ENCODE results near the gene ALPL. TPM values are rescaled to one million over a fixed set of nuclear protein-coding genes. Genes with fewer than 3 reads are reported as not detected.
A peak's percentile ranks its signal among the peaks of the same experiment; 100 is the strongest.

ALPL gene
- total and polyA plus RNA-seq, 12 donors, result 21.9 to 752 (median 70.6) TPM

DNA sequence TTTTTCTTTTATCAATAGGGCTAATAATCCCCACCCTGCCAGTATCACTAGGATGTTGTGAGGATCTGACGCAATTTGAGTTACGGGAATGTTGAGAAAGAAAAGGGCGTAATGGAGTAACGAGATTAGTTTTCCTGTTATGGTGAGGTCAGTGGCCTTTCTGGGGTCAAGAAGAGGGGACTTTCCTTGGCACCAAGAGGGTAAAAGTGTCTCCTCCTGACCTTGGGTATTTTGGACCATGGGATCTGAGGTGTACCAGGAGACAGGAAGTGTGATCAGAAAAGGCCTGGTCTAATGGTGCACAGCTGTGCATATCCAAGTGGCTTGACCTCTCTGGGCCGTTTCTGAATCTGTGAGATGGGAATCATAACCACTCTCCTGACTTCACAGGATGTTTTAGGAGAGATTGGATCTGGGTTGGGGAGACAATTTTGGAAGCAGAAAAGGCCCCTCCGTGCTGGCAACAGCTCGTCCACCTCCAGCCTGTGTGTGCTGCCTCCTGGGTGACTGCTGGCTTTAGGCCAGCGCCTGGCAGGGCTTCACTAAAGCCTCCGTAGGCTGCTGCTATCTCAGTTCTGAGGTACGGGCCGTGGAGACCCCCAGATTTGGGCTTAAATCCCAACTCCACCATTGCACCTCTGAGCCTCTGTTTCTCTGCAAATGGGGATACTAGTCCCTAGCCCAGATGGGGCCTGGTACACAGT, 37.1 kb downstream of the ALPL start:
- WGBS, 4 donors, result 47 to 53% (median 51%) methylated on average over 8 to 11 of the region's 11 CpGs
- Histone ChIP-seq H3K4me1 (replicated peaks in 1 of 2) (peaks cover 0 to 47% of the 10 kb centered on the region in 2 donors), H3K36me3 (replicated peaks in 1 of 2) (no peaks in the 10 kb centered on the region), H3K27me3 (no peaks in the 10 kb centered on the region), H3K4me3 (no peak overlapping the region), H3K9me3 (replicated peaks in 1 of 3) (no peaks in the 10 kb centered on the region), H3K27ac (peak overlapping the region in 3 of 5 donors; percentile 40 to 88 (median 79))
- intact Hi-C loops (cut with DNase I), result no loop called here
- no peak for TF ChIP-seq POLR2A (IDR thresholded peaks at IDR 0.05)
- TF ChIP-seq, protein P1, sequence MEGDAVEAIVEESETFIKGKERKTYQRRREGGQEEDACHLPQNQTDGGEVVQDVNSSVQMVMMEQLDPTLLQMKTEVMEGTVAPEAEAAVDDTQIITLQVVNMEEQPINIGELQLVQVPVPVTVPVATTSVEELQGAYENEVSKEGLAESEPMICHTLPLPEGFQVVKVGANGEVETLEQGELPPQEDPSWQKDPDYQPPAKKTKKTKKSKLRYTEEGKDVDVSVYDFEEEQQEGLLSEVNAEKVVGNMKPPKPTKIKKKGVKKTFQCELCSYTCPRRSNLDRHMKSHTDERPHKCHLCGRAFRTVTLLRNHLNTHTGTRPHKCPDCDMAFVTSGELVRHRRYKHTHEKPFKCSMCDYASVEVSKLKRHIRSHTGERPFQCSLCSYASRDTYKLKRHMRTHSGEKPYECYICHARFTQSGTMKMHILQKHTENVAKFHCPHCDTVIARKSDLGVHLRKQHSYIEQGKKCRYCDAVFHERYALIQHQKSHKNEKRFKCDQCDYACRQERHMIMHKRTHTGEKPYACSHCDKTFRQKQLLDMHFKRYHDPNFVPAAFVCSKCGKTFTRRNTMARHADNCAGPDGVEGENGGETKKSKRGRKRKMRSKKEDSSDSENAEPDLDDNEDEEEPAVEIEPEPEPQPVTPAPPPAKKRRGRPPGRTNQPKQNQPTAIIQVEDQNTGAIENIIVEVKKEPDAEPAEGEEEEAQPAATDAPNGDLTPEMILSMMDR (IDR thresholded peaks at IDR 0.05), result no peak
- peak in 2 of 7 donors; percentile 48 to 64 for DNase-seq

DNA sequence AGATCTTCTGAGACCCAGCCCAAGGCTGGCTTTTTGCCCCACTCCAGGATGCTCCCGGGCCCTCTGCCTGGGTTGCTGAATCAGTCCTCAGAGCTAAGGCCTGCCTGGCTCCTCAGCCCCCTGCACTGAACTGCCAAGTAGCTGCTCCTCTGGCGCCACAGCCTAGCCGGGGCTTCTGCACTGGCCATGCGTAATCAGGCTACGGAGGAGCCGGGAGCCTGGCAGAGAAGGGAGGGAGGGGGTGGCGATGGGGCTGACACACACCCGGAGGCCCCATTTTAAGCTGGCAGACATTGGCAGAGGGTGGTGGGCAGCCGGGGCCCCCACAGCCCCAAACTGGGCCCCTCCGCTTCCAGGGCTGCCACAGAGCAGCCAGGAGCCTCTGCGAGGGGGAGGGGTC, 38.7 kb downstream of the ALPL start:
- H3K27ac ChIP-seq, result peak overlapping the region in 2 of 5 donors; percentile 79 to 88
- no peak overlapping the region for H3K4me3 ChIP-seq
- peaks cover 0 to 37% of the 10 kb centered on the region in 2 donors for H3K4me1 ChIP-seq (replicated peaks in 1 of 2)
- no peak for DNase-seq
- no peaks in the 10 kb centered on the region for H3K9me3 ChIP-seq (replicated peaks in 1 of 3)
- no peaks in the 10 kb centered on the region for H3K36me3 ChIP-seq (replicated peaks in 1 of 2)
- intact Hi-C loops (cut with DNase I), result no loop called here
- H3K27me3 ChIP-seq, result no peaks in the 10 kb centered on the region
- TF ChIP-seq POLR2A (IDR thresholded peaks at IDR 0.05), result no peak
- TF ChIP-seq, protein P1 (IDR thresholded peaks at IDR 0.05), result no peak
- 79 to 93% (median 83%) methylated on average over 5 to 11 of the region's 11 CpGs for WGBS, 4 donors

DNA sequence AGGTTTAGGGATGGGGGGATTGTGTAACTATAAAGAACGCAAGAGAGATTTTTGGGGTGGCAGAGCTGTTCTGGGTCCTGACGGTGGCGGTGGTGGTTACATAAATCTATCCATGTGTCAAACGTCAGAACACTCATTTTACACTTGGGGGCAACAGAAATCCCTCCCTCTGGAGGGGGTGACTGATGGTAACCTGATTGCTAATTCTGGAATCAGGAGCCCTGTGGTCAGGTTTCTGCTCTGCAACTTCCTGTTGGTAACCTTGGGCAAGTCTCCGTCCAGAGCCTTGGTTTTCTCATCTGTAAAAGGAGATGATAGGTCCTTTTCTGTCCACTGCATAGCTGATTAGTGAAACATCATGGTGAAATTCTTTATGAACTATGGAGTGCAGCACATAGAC, 40.9 kb downstream of the ALPL start:
- Histone ChIP-seq H3K4me3 (no peak overlapping the region), H3K36me3 (replicated peaks in 1 of 2) (no peaks in the 10 kb centered on the region), H3K27ac (no peak overlapping the region), H3K4me1 (replicated peaks in 1 of 2) (peaks cover 0 to 36% of the 10 kb centered on the region in 2 donors), H3K9me3 (replicated peaks in 1 of 3) (no peaks in the 10 kb centered on the region), H3K27me3 (no peaks in the 10 kb centered on the region)
- WGBS, 4 donors, result 59 to 81% (median 71%) methylated on average over 5 of the region's 5 CpGs
- intact Hi-C loops (cut with DNase I), result no loop called here
- no peak for DNase-seq
- TF ChIP-seq, protein P1 (IDR thresholded peaks at IDR 0.05), result no peak
- TF ChIP-seq POLR2A (IDR thresholded peaks at IDR 0.05), result no peak

DNA sequence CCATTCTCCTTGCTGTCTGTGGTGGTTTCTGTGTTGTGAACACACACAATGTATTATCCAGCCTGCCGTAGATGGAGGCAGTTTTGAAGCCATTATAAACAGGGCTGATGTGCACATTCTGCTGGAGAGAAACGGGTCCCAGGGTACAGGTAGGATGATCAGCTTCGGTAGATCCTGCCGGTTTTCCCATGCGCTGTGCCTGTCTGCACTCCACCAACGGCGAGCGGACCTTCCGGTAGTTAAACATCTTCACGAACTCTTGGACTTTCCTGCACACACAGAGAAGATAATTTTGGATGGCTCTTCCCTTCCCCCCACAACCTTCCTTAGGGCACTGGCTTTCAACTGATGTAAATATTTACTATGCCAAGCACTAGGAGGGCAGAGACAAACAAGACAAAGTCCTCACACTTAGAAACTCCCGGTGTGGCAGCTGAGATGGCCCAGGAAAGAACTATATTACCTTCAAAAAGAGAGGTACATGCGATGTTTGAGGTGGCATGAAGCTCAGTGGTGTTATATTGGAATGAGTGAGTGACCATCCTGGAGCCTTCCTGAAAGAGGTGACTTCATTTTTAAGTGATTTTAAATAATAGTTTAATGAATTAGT, 41.7 kb downstream of the ALPL start:
- WGBS, 4 donors, result 90 to 96% (median 93%) methylated on average over 12 of the region's 12 CpGs
- intact Hi-C loops (cut with DNase I), result no loop called here
- no peak for TF ChIP-seq POLR2A (IDR thresholded peaks at IDR 0.05)
- TF ChIP-seq, protein P1 (IDR thresholded peaks at IDR 0.05), result no peak
- Histone ChIP-seq H3K4me1 (replicated peaks in 1 of 2) (peaks cover 0 to 30% of the 10 kb centered on the region in 2 donors), H3K27me3 (no peaks in the 10 kb centered on the region), H3K9me3 (replicated peaks in 1 of 3) (no peaks in the 10 kb centered on the region), H3K27ac (no peak overlapping the region), H3K4me3 (no peak overlapping the region), H3K36me3 (replicated peaks in 1 of 2) (no peaks in the 10 kb centered on the region)
- no peak for DNase-seq
